A549 (cell line): Measurements from ENCODE around the gene ABCA1. TPM values are rescaled to one million over a fixed set of nuclear protein-coding genes. Genes with fewer than 3 reads are reported as not detected.

Experiments used
- ATAC-seq, 2 experiments: fragments of 200-7000 bp in 1 of 2; fragments of >200 bp in 1 of 2; cut with Nextera tagmentation in 1 of 2; cut with Tn5 transposase in 1 of 2; 3 replicates each; pipeline versions ENCODE4 v1.8.0 to v1.9.1; 2018 to 2020; ENCODE audit warnings: mild to moderate bottlenecking in 1 of 2, moderate library complexity in 1 of 2
- CTCF ChIA-PET: fragments of 300-600 bp; sonication (Branson Sonifier 250); formaldehyde crosslinking; extraction: SDS; loops from one replicate; lab custom pipeline; 2021; ENCODE audit warnings: antibody characterized with exemption, inconsistent platforms; lab: Yijun Ruan, JAX
- POLR2A ChIA-PET: fragments of 350-600 bp; formaldehyde crosslinking; extraction: SDS; loops from one replicate; lab custom pipeline; 2021; ENCODE audit warnings: antibody characterized with exemption, inconsistent platforms; lab: Yijun Ruan, JAX
- DNase-seq, 2 experiments: peaks; one replicate each; pipeline versions ENCODE4 v3.0.0 to v3.0.0-alpha.2; 2011 to 2016; ENCODE audit warnings: low read depth in 1 of 2, low spot score in 1 of 2
- FAIRE-seq: peaks from 2 replicates; lab custom pipeline; 2011; peaks lifted over from hg19 to GRCh38; lab: Jason Lieb, UNC
- H3K27ac ChIP-seq, 2 experiments: fragments of >200 bp; sonication (Bioruptor Twin); formaldehyde crosslinking; 3 replicates each; pipeline ENCODE4 v1.5.1; 2016 to 2017
- H3K4me1 ChIP-seq: fragments of >200 bp; sonication (Bioruptor Twin); formaldehyde crosslinking; 3 replicates; pipeline ENCODE4 v1.6.1; 2016
- H3K4me2 ChIP-seq: fragments of >200 bp; sonication (Bioruptor Twin); formaldehyde crosslinking; 3 replicates; pipeline ENCODE4 v1.6.1; 2016
- H3K4me3 ChIP-seq: fragments of >200 bp; sonication (Bioruptor Twin); formaldehyde crosslinking; 3 replicates; pipeline ENCODE4 v1.5.1; 2016
- H3K9me3 ChIP-seq: fragments of >200 bp; sonication (Bioruptor Twin); formaldehyde crosslinking; 3 replicates; pipeline ENCODE4 v1.6.1; 2016
- ATOH8 ChIP-seq: fragments of 250-450 bp; sonication (Bioruptor Pico); IDR thresholded peaks from 2 replicates; pipeline ENCODE4 v1.5.0; 2020; ENCODE audit warnings: low read depth, mild to moderate bottlenecking, moderate library complexity
- CBX8 ChIP-seq: fragments of 200-600 bp; sonication (generic); IDR thresholded peaks from 2 replicates; pipeline ENCODE4 v1.6.1; 2016
- CEBPB ChIP-seq, 2 experiments: fragments of >200 bp in 1 of 2; sonication (Bioruptor Twin) in 1 of 2; formaldehyde crosslinking in 1 of 2; IDR thresholded peaks; 2 replicates each; pipeline ENCODE4 v1.6.1; 2012 to 2016
- CHD4 ChIP-seq: fragments of 200-600 bp; sonication (generic); IDR thresholded peaks from 2 replicates; pipeline ENCODE4 v1.6.1; 2016; ENCODE audit warnings: antibody characterized with exemption, mild to moderate bottlenecking, borderline replicate concordance
- CTCF ChIP-seq: fragments of >200 bp; sonication (Bioruptor Twin); formaldehyde crosslinking; IDR thresholded peaks from 3 replicates; pipeline ENCODE4 v1.5.1; 2016
- EHF ChIP-seq: fragments of 250-450 bp; sonication (Bioruptor Pico); IDR thresholded peaks from 2 replicates; pipeline ENCODE4 v1.5.0; 2020; ENCODE audit warnings: mild to moderate bottlenecking
- EHMT2 ChIP-seq: fragments of 200-600 bp; sonication (generic); IDR thresholded peaks from 2 replicates; pipeline ENCODE4 v1.6.1; 2016; ENCODE audit warnings: antibody characterized with exemption, low read depth, mild to moderate bottlenecking, moderate library complexity
- ESRRA ChIP-seq: fragments of 150-350 bp; IDR thresholded peaks from 2 replicates; pipeline ENCODE4 v1.6.1; 2014; ENCODE audit warnings: mild to moderate bottlenecking, low read length, borderline replicate concordance
- FOSB ChIP-seq: fragments of 250-450 bp; sonication (Bioruptor Pico); IDR thresholded peaks from 2 replicates; pipeline ENCODE4 v1.5.0; 2020; ENCODE audit warnings: mild to moderate bottlenecking, moderate library complexity
- GATA3 ChIP-seq: IDR thresholded peaks from 2 replicates; pipeline ENCODE4 v1.6.1; 2012; ENCODE audit warnings: borderline replicate concordance
- HDAC2 ChIP-seq: fragments of 200-600 bp; sonication (generic); IDR thresholded peaks from 2 replicates; pipeline ENCODE4 v1.6.1; 2016
- HOXB13 ChIP-seq: fragments of 250-450 bp; sonication (Bioruptor Pico); IDR thresholded peaks from 2 replicates; pipeline ENCODE4 v1.5.0; 2020; ENCODE audit warnings: low read depth, mild to moderate bottlenecking, moderate library complexity
- MAFK ChIP-seq: fragments of 450-650 bp; IDR thresholded peaks from 2 replicates; pipeline ENCODE4 v1.6.1; 2014; ENCODE audit not compliant: partially characterized antibody
- MAX ChIP-seq: IDR thresholded peaks from 2 replicates; pipeline ENCODE4 v1.6.1; 2012
- MAZ ChIP-seq: fragments of 150-350 bp; IDR thresholded peaks from 2 replicates; pipeline ENCODE4 v1.6.1; 2014; ENCODE audit warnings: antibody characterized with exemption, low read depth, low read length, borderline replicate concordance
- MYC ChIP-seq: IDR thresholded peaks from 2 replicates; pipeline ENCODE4 v1.6.1; 2012; ENCODE audit warnings: mild to moderate bottlenecking, inconsistent platforms, low read length, improper control_type of control experiment, borderline replicate concordance
- NPAS2 ChIP-seq: fragments of 250-450 bp; sonication (Bioruptor Pico); IDR thresholded peaks from 2 replicates; pipeline ENCODE4 v1.8.0; 2022; ENCODE audit warnings: mild to moderate bottlenecking, moderate library complexity, borderline replicate concordance
- RAD21 ChIP-seq, 2 experiments: fragments of >200 bp in 1 of 2; sonication (Bioruptor Twin) in 1 of 2; formaldehyde crosslinking in 1 of 2; IDR thresholded peaks in 1 of 2; conservative IDR thresholded peaks in 1 of 2; 2 replicates in 1 of 2; 3 replicates in 1 of 2; pipeline ENCODE4 v1.6.1; 2012 to 2018; ENCODE audit warnings: inconsistent platforms in 1 of 2
- REST ChIP-seq: fragments of 200-600 bp; sonication (generic); IDR thresholded peaks from 2 replicates; pipeline ENCODE4 v1.6.1; 2016; ENCODE audit warnings: antibody characterized with exemption, mild to moderate bottlenecking, moderate library complexity
- RFX5 ChIP-seq: fragments of 450-650 bp; IDR thresholded peaks from 2 replicates; pipeline ENCODE4 v1.7.1; 2014; ENCODE audit warnings: antibody characterized with exemption, mild to moderate bottlenecking, moderate library complexity
- SMC3 ChIP-seq: fragments of >200 bp; sonication (Bioruptor Twin); formaldehyde crosslinking; IDR thresholded peaks from 3 replicates; pipeline ENCODE4 v1.6.1; 2018; ENCODE audit warnings: inconsistent platforms
- TP53 ChIP-seq: fragments of 250-450 bp; sonication (Bioruptor Pico); IDR thresholded peaks from 2 replicates; pipeline ENCODE4 v1.5.0; 2021; ENCODE audit warnings: mild to moderate bottlenecking, moderate library complexity
- ZNF302 ChIP-seq: fragments of 250-450 bp; sonication (Bioruptor Pico); IDR thresholded peaks from 2 replicates; pipeline ENCODE4 v1.9.0; 2021; ENCODE audit warnings: inconsistent platforms, mild to moderate bottlenecking, moderate library complexity
- ZSCAN20 ChIP-seq: fragments of 250-450 bp; sonication (Bioruptor Pico); IDR thresholded peaks from 2 replicates; pipeline ENCODE4 v1.8.0; 2022; ENCODE audit warnings: mild to moderate bottlenecking, moderate library complexity
- WGBS: methylation state at CpG from one replicate; pipeline ENCODE4 v1.1.6; 2017; ENCODE audit errors: missing lambda C conversion rate; 5-methylcytosine and 5-hydroxymethylcytosine counted together
- polyA plus RNA-seq, 4 experiments: library from polyadenylated mRNA; depleted of rRNA in 3 of 4; stranded (reverse); fragments of >200 nt; fragmentation: RNase III in 1 of 4; extraction: RNeasy Plus Mini Kit Qiagen cat#74134 plus additional on column Dnase treatment in 1 of 4; gene quantifications; 2 replicates in 3 of 4; 3 replicates in 1 of 4; pipeline ENCODE4 v1.2.3, GENCODE V29; 2011 to 2017

The ABCA1 gene
- polyA plus RNA-seq, 2 of the 4 experiments (the other 2 are of a cell fraction): 3.6 to 12.0 TPM

GRCh38 chr9:104873489-104873850 is 54.5 kb downstream of the ABCA1 start (continued):
- TF ChIP-seq REST: no peak
- no peak for TF ChIP-seq FOSB
- 0 out of 2 replicates have a peak, but pooled peaks have one; percentile 37 for TF ChIP-seq ATOH8 (CRISPR knock-in tag)
- no peak for TF ChIP-seq NPAS2
- TF ChIP-seq ZNF302 (CRISPR knock-in tag): no peak
- no peak for TF ChIP-seq SMC3
- TF ChIP-seq MAX: peak; percentile 19; the same call in 1 of the 2 replicates
- TF ChIP-seq CTCF: no peak
- no peak for TF ChIP-seq CBX8
- TF ChIP-seq RFX5: no peak
- no peak for TF ChIP-seq HOXB13 (CRISPR knock-in tag)
- TF ChIP-seq EHF (CRISPR knock-in tag): no peak
- no peak for TF ChIP-seq RAD21 (conservative IDR thresholded peaks at IDR 0.05 in 1 of 2, IDR thresholded peaks at IDR 0.05 in 1 of 2)

GRCh38 chr9:104872656-104873488 is 55.1 kb downstream of the ABCA1 start:
- H3K27ac ChIP-seq: peak overlapping the region; percentile 73 to 82
- H3K4me2 ChIP-seq: peak overlapping the region; percentile 62
- H3K9me3 ChIP-seq: no peaks in the 10 kb centered on the region
- peaks cover 51% of the 10 kb centered on the region for H3K4me1 ChIP-seq
- FAIRE-seq (no peak), ATAC-seq (peak; percentile 79 to 86), DNase-seq (peak; percentile 43 to 74)
- 41% methylated on average over 6 of the region's 6 CpGs for WGBS
- CTCF ChIA-PET: interaction anchor here (1.1 to 3.5 kb wide), 3 partner anchors 10 to 96 kb away, joined by 3 to 40 read pairs (median 3); no protein-coding TSS in a partner anchor
- POLR2A ChIA-PET: no interaction called here
- no peak overlapping the region for H3K4me3 ChIP-seq
- peak in 1 of 2 experiments; percentile 23; a peak in 1 of 5 replicates for TF ChIP-seq RAD21 (conservative IDR thresholded peaks at IDR 0.05 in 1 of 2, IDR thresholded peaks at IDR 0.05 in 1 of 2)
- TF ChIP-seq ZNF302 (CRISPR knock-in tag): no peak
- peak; percentile 74; the same call in 1 of the 2 replicates for TF ChIP-seq GATA3
- no peak for TF ChIP-seq CHD4
- no peak for TF ChIP-seq CTCF
- TF ChIP-seq HDAC2: no peak
- TF ChIP-seq REST: no peak
- no peak for TF ChIP-seq MAZ
- no peak for TF ChIP-seq MAFK
- peak; percentile 50 to 51; a peak in 1 of 4 replicates for TF ChIP-seq CEBPB (IDR thresholded peaks at IDR 0.05)
- no peak for TF ChIP-seq ZSCAN20 (CRISPR knock-in tag)
- TF ChIP-seq EHMT2: no peak
- no peak for TF ChIP-seq MYC
- no peak for TF ChIP-seq TP53 (CRISPR knock-in tag)
- TF ChIP-seq ESRRA: no peak
